GM23248 (cell line): ENCODE results near the gene ADRM1.

ENCODE experiments used
- EZH2 ChIP-seq: fragments of 200-600 bp; sonication (generic); IDR thresholded peaks from 2 replicates; pipeline ENCODE4 v1.6.1; 2018; ENCODE audit warnings: antibody characterized with exemption, mild to moderate bottlenecking; ENCODE audit not compliant: insufficient read depth, poor library complexity, severe bottlenecking
- EZH2phosphoT487 ChIP-seq: fragments of 200-600 bp; sonication (generic); IDR thresholded peaks from 2 replicates; pipeline ENCODE4 v1.6.1; 2018; ENCODE audit warnings: antibody characterized with exemption, moderate library complexity, mild to moderate bottlenecking, low read depth; ENCODE audit not compliant: insufficient read depth

DNA sequence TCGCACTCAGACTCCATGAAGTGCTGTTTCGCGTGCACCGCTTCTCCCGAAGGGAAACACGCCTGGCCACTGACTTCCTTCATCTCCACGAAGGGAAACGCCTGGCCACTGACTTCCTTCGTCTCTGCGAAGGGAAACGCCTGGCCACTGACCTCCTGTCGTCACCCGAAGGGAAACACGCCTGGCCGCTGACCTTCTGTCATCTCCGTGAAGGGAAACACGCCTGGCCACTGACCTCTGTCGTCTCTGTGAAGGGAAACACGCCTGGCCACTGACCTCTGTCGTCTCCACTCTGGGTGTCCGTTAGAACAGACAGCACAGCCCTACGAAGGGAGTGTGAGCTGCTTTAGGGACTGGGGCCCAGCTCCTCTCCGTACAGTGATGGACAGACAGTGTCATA lies 17.1 kb upstream of the ADRM1 start:
- no peak for TF ChIP-seq EZH2
- no peak for TF ChIP-seq EZH2phosphoT487
